ENCODE measurements around the gene PAIP2B.
"Not testable (repeated sequence)": the region's sequence is repeated elsewhere in the genome, so short reads cannot be mapped to it uniquely, and the experiment has no call there.

PAIP2B gene

GRCh38 chr2:71226965-71227560 is at the start of gene PAIP2B:
Gene PAIP2B, minus strand, starts transcription at chr2:71227103. Its CDS starts 24,514 bp downstream, at chr2:71202589.
- peak; percentile 98 for DNase-seq

GRCh38 chr2:71275939-71276310 is 49.0 kb upstream of the PAIP2B start:
- DNase-seq, result no peak

DNA sequence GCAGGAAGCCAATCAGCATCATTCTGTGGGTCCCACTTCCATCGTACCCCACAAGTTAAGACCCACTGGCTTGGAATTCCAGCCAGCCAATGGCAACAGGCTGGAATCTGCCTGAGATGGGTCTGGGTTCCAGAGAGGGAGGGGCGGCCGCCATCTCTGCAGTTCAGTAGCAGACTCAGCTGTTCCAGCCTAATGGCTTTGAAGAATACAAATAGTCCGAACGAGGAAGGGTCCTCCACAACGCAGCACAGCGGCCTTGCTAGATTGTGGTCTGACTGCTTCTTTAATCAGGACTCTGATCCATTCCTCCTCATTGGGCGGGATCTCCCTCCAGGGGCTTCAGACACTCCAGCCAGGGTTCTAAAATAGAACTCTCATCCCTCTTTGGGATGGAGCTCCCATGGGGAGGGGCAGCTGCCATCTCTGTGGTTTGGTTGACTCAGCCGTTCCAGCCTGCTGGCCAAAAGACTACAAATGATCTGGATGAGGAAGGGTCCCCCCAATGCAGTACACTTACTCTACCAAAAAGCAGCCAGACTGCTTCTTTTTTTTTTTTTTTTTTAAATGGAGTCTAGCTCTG is 42.7 kb upstream of the PAIP2B start:
- no peak for DNase-seq

- no peak for DNase-seq
Measured at GRCh38 chr2:71263386-71263785, 36.5 kb upstream of the PAIP2B start.

DNA sequence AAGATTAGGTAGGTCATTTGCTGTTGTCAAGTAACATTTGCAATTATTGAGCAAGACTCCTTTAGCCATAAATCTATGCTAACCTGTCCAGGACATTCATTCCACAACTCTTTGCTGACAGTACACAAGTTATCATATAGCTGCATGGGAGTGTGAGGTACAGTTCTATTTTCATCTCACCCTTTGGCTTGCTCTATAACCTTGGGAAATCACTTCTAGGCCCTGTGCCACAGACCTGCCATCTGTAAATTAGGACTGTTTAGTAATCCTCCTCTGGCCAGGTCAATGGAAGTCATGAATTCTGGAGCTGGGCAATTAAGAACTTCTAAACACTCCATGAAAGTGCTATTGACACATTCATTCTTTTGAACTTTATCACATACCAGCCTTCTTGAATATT is 34.6 kb upstream of the PAIP2B start:
- DNase-seq, result no peak

- no peak for DNase-seq
Measured at GRCh38 chr2:71256421-71256820, 29.5 kb upstream of the PAIP2B start.

DNA sequence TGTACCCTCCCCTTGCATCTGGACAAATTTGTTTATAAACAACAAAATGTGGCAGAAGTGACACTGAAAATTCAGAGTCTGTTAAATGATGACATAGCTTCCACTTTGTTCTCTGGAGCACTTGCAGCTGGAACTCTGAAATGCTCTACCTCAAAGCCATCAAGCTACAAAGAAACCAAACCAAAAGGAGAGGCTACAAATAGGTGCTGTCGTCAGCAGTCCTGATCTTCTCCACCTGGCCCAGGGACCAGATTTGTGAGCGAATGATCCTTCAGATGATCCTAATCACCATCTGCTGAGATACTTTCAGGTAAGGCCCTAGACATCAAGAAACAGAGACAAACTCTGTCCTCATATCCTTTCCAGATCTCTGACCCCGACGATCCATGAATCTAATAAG is 27.9 kb upstream of the PAIP2B start:
- DNase-seq, result no peak

- DNase-seq, result no peak
Measured at GRCh38 chr2:71254078-71254477, 27.2 kb upstream of the PAIP2B start.

DNA sequence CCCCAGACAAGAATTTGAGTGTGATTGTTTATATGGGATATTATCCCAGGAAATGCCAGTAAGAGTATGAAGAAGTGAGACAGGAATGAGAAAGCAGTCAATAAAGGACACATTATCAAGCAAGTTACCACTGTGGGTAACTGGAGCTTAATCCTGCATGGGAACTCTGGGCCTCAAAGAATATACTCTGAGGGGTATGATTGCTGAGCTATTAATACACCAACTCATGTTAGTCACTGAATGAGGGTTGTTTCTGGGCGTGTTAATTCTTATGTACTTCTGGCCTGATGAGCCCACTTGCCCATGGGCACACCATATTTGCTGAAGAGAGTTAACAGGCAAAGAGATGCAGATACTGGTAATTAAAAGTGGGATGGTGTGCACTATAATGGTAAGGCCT is 26.6 kb upstream of the PAIP2B start:
- no peak for DNase-seq

DNA sequence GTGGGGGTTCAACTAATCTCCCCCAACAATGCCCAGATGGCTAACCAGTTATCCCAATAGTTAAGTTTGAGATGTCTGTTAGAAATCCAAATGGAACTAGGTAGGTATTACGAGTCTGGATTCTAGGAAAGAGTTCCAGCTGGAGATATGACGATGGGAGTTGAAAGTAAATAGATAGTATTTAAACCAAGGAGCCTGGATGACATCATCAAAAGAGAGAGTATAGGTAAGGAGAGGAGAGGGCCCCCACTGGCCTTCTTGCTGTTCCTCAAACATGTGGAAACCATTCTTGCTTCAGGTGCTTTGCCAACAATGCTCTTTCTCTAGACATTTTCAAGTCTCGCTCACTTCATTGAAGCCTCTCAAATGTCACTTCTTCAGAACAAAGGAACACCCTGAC is 26.0 kb upstream of the PAIP2B start:
- no peak for DNase-seq

DNA sequence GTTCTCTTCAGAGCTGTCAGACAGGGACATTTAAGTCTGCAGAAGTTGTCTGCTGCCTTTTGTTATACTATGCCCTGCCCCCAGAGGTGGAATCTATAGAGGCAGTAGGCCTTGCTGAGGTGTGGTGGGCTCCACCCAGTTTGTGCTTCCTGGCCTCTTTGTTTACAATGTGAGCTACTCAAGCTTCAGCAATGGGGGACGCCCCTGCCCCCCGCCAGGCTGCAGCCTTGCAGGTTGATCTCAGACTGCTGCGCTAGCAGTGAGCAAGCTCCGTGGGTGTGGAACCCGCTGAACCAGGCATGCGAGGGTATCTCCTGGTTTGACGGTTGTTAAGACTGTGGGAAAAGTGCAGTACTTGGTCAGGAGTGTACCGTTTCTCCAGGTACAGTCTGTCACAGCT is 24.0 kb upstream of the PAIP2B start:
- no peak for DNase-seq

DNA sequence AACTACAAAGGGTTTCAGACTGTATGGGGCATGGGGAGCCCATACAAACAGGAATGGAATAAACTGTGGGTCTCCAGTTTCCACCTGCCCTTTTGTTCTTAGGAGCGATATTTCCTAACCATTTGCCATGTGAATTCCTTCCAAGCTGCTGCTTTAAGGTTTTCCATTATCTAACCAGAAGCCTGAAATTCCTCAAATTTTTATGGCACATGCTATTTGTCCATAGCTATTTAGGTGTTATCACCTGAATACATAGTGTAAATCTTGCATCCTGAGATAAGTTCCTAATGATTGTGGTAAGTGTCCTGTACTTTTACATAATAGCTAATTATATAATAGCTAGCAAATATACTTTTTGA is 17.4 kb upstream of the PAIP2B start:
- DNase-seq, result no peak

GRCh38 chr2:71243634-71244301 is 16.9 kb upstream of the PAIP2B start:
- DNase-seq, result no peak

GRCh38 chr2:71240794-71241193 is 13.9 kb upstream of the PAIP2B start:
- no peak for DNase-seq

- no peak for DNase-seq
Measured at GRCh38 chr2:71238089-71238488, 11.2 kb upstream of the PAIP2B start.

DNA sequence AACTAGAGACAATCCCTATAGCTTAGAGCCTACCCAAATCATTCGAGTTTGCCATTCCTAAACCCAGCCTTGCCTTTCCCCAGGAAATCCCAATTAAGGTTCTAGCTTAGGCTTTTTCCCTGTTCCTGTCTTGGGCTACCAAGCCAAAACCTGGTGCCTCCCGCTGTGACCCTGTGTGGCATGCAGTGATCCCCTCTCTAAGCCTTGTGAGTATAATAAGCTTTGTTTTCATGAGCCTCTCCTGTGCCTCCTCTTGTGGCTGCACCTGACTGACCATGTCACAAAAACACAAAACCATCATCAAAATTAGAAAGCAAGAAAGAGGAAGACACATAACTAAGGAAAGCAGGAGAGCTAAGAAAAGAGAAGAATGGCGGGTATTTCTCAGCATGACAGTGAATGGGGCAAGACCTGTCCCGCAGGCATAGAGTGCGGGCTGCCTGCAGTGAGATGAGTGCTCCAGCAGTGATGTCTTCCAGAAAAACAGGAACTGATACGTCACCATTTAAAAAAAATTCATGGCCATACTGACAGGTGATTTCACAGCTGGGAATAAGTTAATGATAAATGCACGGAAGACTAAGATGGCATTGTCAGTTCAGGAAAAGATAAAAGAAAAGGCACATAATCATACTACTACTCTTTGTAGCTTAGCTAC is 9.2 kb upstream of the PAIP2B start:
- DNase-seq, result no peak

DNA sequence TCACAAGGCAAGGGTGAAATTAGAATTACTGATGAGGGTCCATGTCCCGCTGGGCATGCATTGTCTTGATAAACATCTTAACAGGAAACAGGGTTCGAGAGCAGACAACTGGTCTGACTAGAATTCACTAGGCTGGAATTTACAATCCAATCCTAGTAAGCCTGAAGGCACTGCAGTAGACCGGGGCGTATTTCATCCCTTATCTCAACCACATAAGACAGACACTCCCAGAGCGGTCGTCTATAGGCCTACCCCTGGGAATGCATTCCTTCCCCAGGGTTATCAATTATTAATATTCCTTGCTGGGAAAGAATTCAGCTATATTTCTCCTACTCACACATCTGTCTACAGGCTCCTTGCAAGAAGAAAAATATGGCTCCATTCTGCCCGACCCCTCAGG is 6.2 kb upstream of the PAIP2B start:
- DNase-seq, result not testable (repeated sequence)

GRCh38 chr2:71226096-71226964 is 573 bp downstream of the PAIP2B start:
- peak; percentile 17 for DNase-seq

DNA sequence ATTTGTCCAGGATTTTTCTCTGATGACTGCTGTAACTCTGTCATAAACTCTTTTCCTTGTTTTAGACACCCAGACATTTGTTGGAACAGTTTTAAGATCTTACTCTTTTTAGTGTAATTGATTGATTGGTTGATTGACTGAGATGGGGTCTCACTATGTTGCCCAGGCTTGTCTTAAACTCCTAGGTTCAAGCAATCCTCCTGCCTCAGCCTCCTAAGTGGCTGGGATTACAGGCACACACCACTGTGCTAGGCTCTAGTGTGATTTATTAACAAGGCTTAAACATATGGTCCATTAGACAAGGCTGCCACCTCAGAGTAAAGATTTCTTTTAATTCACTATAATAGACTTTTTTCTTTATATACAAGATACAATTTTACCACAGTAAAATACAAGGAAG is 2.0 kb downstream of the PAIP2B start:
- DNase-seq, result no peak

DNA sequence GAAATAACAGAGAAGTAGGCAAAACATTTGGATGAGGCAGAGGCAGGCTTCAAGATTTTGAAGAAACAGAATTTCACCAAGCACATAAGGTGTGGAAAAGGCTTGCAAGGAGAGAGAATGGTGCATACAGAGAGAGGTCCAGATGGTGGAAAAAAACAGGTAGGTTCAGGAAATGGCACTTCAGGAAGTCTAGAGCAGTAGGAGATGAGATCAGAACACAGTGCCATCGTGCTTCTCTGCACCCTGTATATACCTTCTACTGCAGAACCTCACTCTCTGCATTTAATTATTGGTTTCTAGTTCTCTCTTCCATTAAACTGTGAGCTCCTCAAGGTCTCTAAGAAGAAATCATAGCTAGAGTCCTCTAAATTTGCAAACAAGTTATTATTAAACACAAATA is 2.4 kb downstream of the PAIP2B start:
- DNase-seq, result no peak

DNA sequence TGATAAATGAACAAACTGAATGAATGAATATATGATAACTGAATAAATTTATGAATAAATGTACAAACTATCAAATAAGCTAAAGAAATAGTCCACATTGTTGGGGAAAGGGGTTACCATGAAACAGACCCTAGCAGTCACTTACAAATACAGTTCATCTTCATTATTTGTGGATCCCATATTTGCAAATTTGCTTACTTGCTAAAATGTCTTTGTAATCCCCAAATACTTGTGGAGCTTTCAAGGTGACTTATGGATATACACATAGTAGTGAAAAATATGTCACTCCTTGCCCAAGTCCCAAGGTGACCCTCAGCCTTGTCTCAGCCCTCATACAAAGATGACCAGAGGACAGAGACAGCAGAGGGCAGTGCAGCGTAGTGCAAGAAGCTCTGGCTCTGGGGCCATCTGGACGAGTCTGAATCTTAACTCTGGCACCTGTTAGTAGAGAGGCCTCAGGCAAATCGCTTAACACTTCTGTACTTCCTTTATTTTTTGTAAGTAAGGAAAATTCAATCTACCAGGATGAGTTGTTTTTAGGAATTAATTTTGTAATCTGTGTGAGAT is 3.1 kb downstream of the PAIP2B start:
- DNase-seq, result no peak

DNA sequence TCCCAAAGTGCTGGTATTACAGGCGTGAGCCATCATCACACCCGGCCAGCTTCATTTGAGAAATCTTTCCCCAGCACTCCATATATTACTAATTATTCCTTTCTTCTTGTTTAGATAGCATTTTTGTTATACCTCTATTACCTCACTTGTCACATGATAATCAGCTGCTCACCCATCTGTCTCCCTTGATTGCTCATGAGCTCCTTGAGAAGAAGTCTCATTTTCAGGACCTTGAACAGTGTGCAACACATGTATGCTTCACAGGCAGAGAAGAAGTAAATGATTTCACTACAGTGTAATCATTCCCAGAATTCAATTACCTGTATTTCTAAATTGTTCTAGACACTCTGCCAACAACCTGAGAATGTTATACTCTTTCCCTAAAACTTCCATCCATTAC is 6.2 kb downstream of the PAIP2B start:
- DNase-seq, result no peak

GRCh38 chr2:71216501-71216900 is 10.4 kb downstream of the PAIP2B start:
- DNase-seq, result no peak

All from activated CD4-positive, alpha-beta T cell treated with anti-CD3 and anti-CD28 coated beads, Interleukin-2, amount 50 U/mL, for 1 hour (primary cell).